Activated CD8-positive, alpha-beta memory T cell treated with anti-CD3 and anti-CD28 coated beads, Interleukin-2, amount 50 U/mL, for 48 hours (primary cell): ENCODE results near the gene RREB1.

Experiments used
- DNase-seq: peaks from one replicate; pipeline ENCODE4 v3.0.0-alpha.2; 2020

Gene RREB1

GRCh38 chr6:7124636-7125035 is 16.9 kb downstream of the RREB1 start:
- no peak for DNase-seq

- no peak for DNase-seq
These were observed 17.5 kb downstream of the RREB1 start for GRCh38 chr6:7125290-7125689.

GRCh38 chr6:7126754-7127153 is 19.0 kb downstream of the RREB1 start:
- DNase-seq, result no peak

GRCh38 chr6:7127680-7128079 is 19.9 kb downstream of the RREB1 start:
- DNase-seq, result no peak

- DNase-seq, result no peak
These were observed 21.6 kb downstream of the RREB1 start for GRCh38 chr6:7129360-7129759.

- peak; percentile 71 for DNase-seq
These were observed 22.2 kb downstream of the RREB1 start for GRCh38 chr6:7129784-7130569.

GRCh38 chr6:7131390-7131789 is 23.6 kb downstream of the RREB1 start:
- no peak for DNase-seq

GRCh38 chr6:7132398-7133035 is 24.8 kb downstream of the RREB1 start:
- no peak for DNase-seq

- no peak for DNase-seq
These were observed 27.4 kb downstream of the RREB1 start for GRCh38 chr6:7134999-7135745.

- no peak for DNase-seq
These were observed 28.0 kb downstream of the RREB1 start for GRCh38 chr6:7135755-7136154.

GRCh38 chr6:7136859-7137334 is 29.1 kb downstream of the RREB1 start:
- no peak for DNase-seq

GRCh38 chr6:7137335-7138045 is 29.7 kb downstream of the RREB1 start:
- peak; percentile 80 for DNase-seq

- no peak for DNase-seq
These were observed 30.3 kb downstream of the RREB1 start for GRCh38 chr6:7138046-7138531.

- no peak for DNase-seq
These were observed 31.2 kb downstream of the RREB1 start for GRCh38 chr6:7138921-7139358.

- DNase-seq, result no peak
These were observed 32.2 kb downstream of the RREB1 start for GRCh38 chr6:7139835-7140470.

- peak; percentile 91 for DNase-seq
These were observed 33.0 kb downstream of the RREB1 start for GRCh38 chr6:7140631-7141378.

GRCh38 chr6:7142228-7142801 is 34.6 kb downstream of the RREB1 start:
- DNase-seq, result no peak

GRCh38 chr6:7142918-7143475 is 35.2 kb downstream of the RREB1 start:
- no peak for DNase-seq

GRCh38 chr6:7143476-7143974 is 35.8 kb downstream of the RREB1 start:
- DNase-seq, result no peak

GRCh38 chr6:7144872-7145584 is 37.3 kb downstream of the RREB1 start:
- no peak for DNase-seq
